NCI-H446 (cell line): ENCODE results near the gene MNX1.

Experiments used
- DNase-seq, 2 experiments: peaks; one replicate each; lab custom pipeline; 2025; lab: John Stamatoyannopoulos, UW

The MNX1 gene

DNA sequence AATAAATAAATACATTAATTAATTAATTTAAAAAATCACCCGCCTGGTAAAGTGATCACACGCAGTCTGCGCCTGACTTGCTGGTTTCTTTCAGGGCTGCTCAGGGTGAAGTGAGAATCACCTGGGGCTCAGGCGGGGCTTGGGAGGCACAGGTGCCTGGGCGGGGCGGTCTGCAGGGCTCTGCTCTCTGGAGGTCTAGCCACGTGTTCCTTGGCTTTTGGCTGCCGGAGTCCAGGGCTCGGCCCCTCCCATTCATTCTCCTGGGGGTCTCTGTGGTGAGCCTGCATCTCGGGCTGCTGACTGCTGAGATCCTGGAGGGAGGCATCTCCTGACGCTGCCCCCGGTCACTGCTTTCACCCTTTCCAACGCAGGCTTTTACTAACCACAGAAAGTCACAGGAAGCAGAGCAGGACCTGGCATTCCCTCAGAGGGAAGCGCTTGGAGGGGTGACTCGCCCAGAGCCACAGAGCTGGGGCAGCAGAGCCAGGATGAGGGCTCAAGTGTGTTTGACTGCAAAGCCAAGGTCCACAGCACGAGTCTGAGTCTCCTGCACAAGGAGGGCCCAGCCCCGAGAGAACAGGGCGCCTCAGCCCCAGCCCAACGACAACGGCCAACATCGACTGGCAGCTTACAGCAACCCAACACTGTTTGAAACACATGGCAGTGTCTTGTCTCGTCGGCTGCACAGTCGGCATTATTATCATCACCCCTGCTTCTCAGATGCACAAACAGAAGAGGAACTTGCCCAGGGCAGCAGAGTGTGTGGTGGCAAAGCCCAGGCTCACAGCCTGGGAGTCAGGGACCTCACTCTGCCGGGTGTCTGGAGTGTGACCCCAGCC is 22.4 kb upstream of the MNX1 start:
- DNase-seq: no peak

DNA sequence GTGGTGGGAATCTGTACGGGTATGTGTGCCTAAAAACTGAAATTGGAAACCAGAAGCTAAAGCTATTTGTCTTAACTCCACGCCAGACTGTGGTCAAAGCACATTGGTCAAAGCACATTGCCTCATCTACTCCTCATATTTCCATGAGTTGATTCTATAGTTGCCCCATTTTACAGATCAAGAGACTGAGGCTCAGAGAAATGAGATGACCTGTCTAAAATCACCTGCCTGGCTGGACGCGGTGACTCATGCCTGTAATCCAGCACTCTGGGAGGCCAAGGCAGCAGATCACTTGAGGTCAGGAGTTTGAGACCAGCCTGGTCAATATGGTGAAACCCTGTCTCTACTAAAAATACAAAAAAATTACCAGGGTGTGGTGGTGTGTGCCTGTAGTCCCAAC is 21.7 kb upstream of the MNX1 start:
- no peak for DNase-seq

DNA sequence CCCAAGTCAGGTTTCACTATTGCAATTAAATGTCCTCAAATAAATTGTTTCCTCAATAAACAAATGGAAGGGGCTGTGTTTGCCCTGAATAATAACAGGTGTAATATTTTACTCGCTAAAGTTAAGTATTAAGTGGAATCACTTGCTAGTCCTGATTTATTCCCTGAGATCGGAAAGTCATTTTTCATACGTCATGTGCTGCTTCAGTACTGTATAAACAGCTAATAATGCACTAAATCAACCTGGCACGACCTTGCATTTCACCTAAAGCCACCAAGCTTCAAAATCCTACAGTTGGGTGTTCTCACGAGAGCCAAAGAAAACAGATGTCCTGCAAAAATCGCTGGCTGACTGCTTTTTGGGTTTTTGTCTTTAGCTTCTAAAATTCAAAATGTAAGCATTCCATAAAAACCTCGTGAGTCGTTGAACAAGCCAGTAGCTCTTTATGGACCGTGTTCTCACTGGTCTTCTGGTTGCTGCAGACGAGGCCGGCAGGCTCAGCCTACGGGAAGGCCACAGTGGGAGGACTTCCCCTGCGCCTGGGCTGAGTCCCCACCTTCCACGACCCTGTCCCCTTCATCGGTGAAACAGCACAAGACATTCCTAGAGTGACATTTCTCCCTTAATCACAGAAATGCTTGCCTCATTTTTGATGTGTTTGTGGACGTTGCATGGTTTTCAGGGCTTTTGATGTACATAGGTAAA is 17.9 kb upstream of the MNX1 start:
- DNase-seq: no peak

DNA sequence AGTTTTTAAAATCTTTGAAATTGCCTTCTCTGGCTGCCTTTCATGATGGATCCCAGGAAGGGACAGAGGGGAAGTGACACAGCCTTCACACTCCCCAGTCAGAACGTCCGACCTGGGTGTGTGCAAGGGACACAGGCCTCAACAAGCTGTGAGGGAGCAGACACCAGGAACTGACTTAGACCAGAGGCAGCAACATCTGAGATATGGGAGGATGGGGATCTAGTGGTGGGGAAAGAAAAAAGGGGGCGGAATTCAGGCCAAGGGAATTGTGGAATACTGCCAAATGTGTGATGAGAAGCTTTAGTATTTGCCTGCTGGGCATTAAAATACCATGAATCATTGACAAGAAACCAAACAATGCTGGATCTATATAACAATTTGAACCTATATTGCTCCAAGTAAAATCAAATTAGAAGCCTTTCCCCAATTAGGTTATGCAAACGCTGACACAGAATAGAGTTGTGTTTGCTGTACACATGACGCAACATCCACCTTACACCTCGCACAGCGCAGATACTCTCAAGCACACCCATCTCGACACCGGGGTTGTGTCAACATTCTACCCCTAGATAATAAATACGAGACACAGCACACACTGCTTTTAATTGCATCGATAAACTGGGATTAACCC is 17.2 kb upstream of the MNX1 start:
- peak in 1 of 2 experiments; percentile 10 for DNase-seq

DNA sequence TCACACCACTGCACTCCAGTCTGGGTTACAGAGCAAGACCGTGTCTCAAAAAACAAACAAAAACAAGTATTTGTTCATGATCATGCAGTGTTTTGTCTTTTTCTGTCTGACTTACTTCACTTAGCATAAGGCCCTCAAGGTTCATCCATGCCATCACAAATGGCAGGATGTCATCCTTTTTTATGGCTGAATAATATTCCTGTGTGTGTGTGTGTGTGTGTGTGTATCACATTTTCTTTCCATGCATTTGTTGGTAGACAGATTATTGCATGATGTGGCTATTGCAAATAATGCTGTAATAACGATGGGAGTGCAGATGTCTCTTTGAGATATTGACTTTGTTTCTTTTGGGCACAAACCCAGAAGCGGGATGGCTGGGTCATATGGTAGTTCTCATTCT is 14.3 kb upstream of the MNX1 start:
- no peak for DNase-seq

DNA sequence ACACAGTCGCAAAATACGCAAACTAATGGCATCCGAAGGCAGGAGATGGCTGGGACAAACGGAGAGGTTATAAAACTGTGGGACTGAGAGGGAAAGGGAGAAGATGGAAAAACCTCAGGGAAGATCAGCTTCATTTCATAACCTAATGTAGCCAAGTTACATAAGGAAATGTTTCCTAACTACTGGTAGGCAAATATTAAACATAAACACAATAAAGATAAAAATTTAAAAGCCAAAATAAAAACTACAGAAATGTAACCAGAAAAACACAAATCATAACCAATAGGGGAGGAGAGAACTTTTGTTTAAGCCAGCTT is 13.1 kb upstream of the MNX1 start:
- DNase-seq: no peak

DNA sequence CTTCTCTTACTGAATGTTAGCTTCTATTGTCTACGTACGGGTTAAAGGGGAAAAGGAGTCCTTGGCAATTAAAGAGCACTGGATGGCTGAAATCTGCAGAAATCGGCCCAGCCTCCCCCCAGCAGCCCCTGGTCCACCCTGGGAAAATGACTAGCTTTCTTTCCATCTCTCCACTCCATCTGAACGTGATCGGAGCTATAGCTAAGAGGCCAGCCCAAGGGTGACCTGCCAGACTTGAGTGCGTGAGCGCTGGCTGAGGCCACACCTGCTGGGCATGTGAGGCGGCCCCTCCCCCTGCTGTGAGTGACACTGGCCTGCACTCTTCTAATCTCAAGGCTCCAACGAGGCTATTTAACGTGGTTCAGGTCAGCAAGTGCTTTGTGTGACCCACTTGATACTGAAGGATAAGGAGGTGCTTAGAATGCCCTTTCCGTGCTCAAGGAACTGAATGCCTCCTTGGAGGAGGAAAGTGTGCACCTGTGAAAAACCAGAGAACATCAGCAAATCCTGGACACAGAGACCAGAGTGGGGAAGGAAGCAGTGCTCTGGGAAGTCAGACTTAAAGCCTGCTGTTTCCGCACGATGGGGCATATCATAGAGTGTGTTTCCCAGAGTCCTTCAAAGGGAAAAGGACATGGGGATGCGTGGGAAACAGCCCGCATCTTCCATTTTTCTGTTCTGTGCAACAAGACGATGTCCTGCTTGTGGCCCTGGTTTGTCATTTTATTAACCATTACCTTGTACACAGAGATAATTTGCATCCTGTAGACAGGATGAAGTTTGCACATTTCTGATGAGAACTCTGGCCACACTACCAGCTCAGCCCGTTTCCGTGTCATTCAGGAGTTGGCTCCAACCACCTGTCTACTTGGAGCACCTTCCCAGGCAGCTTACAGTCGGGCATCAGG is 12.5 kb upstream of the MNX1 start:
- no peak for DNase-seq

DNA sequence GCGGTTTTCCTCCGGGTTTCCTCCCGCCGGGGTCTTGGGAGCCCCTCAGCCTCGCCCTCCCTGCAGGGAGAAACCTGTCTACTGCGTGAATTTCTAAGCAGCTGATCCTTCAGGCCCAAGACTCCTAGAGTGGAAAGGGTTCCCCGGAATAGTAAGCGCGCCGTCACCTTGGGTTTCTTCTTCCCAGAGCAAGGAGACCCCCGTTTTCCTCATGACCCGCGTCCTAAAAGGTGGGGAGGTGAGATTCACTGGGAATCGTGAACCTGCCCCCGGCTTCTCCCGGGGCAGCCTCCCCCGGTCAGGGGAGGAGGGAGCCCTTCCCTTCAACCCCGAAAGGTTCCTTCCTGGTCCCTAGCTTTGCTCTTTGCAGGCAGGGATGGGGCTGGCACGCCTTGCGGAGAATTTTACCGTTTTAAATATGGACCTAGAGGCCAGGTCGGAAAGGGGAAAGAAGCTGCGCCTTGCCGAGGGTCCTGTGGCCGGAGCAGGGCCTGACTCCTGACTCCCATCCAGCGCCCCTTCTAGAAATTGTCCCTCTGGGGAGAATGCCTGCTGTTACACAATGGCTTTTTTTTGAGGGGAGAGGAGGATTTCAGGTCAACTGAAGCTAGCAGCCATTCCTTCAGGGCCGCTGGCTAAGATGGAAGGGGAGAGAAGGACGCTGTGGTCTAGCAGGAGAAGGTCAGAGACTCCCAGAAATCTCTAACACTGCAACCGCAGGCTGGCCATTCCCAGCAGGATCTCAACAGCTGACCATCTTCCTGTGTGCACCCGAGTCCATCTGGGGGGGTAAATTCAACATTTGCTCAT is 11.6 kb upstream of the MNX1 start:
- DNase-seq: no peak

DNA sequence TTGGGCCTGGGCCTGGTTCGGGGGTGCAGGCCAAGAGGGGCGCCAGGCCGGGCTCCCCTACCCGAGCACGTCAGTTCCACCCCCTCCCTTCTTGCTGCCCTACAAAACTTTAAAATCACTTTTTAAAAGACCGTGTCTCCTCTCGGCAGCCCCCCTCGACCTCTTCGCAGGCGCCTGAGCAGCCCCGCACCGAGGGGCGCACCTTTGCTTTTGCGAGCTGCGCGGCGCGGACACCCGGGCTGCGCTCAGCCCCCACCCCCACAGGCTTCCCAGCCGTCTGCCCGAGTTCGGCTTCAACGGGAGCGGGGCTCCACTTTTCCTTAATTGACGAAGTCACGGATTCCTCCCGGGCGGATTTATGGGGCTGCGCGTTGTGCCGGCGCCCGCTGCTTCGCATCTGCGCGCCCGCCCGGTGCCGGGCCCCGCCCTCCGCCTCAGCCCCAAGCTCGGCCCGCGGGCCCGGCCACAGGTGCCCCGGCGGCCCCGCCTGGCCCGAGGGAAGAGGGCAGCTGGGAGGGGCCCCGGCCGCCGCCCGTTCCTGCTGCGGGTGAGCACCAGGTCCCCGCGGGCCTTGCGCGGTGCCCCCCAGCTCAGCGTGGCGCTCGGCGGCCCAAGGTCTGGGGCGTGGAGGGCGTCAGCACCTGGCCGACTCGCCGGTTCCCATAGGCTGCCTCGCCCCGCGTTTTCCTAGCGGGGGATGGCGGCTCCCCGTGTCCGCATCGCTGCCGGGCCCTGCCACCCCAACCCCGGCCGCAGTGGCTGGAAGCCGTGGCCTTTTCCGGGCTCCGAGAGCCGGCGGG is 10.8 kb upstream of the MNX1 start:
- DNase-seq: no peak

DNA sequence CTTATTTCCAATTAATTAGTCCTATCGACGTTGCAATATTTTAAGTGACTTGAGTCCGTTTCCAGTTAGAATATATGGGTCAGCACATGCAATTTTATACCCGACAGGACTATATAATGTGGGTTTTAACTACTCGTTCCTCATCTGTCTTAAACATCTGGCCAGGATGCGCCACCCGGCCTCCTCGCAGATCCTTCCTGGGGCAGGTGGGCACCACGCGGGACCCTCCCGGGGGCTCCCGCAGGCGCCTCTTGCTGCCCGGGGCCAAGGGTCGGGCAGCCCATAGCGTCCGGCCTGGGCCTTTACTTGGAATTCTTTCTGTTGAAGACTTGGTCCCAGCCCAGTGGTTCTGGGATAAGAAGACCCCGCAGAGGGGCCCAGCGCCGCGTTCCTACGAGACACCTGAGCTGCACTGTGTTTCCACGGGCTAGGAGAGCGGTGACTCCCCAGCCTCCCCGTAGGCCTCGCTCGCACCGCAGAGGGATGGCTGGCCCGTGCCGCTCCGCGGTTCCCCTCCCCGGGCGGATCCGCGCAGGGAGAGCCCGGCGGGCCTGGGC is 10.1 kb upstream of the MNX1 start:
- no peak for DNase-seq

DNA sequence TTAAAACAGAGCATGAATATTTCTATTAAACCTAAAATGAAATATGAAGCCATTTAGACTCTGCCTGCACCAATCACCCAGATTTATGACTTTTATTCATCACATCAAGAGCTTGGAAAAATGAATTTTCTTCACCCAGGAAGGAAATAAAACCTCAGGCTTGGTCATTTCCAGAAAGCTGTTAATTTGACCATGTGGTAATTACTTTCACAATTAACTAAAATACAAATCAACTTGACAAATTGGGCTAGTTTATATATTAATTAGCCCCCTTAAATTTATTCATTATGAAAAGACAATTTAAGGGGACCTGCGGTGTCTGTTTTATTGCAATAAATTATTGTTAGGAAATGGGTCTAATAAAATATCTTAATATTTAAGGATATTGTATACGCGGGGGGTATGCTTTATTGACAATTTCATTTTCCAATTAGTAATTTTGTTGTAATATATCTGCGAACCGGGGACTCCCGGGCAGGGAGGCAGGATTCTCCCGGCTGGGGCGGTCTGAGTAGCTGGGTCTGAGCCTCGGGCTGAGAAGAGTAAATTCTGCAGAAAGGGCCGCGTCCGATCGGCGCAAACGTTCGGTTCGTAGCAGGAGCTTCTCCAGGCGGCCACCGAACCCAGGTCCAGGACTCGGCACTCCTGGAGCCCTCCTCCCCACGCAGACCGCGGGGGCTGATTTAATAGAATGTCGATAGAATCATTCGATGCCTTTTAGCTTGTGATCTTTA is 9.4 kb upstream of the MNX1 start:
- no peak for DNase-seq

DNA sequence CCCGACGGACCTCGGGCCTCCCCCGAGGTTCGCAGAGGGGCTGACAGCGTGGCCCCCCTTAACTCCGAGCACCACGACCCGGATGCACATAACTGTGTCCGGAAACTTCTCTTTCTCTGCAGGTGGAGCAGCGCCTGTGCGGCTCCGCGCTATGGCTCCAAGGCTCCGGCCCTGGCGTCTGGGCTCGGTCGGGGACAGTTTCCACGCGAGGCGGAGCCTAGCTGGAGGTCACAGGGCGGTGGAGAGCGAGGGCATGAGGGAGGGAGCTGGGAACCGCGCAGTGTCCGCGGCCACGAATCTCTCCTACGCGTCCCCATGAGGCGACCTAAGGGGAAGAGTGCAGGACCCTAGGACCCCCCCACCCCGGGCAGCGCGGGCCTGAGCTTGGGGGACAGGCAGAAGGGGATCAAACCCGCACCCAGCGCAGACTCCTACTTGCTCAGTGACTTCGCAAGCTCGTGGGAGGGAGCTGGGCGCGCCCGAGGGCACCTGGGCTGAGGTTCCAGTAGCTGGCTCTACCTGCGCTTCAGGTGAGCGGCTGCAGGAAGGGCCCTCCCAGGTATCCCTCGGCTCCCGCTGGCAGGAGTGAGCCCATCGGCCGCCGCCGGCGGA is 8.6 kb upstream of the MNX1 start:
- DNase-seq: no peak

DNA sequence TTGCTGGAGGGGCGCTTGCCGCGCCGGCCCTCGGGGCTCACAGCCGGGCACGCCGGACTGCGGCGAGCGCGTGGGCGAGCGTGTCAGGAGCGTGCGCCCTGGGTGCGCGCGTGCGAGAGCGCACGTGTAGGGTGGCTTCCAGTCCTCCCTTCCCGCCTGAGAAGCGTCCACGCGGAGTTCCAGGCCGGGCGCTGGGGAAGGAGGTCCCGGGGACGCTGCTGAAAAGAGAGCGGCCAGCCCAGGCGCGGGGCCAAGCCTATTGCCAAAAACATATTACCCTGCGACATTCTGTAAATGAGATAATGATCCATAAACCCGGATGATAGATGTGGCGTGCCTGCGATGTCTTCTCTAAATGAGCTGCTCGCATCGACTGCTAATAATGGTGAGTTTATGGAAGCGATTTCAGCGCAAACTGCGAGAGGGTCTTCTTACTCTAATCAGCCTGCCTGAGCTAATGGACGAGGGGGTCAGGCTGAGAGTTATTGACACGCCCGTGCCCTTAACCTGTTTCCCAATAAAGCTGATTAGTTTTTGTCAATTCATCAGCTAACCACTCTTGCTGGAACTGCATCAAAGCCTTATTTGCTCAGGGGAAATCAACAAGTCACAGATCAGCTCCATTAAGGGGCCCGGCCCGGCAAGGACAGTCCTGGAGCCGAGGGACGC is 8.0 kb upstream of the MNX1 start:
- DNase-seq: no peak

DNA sequence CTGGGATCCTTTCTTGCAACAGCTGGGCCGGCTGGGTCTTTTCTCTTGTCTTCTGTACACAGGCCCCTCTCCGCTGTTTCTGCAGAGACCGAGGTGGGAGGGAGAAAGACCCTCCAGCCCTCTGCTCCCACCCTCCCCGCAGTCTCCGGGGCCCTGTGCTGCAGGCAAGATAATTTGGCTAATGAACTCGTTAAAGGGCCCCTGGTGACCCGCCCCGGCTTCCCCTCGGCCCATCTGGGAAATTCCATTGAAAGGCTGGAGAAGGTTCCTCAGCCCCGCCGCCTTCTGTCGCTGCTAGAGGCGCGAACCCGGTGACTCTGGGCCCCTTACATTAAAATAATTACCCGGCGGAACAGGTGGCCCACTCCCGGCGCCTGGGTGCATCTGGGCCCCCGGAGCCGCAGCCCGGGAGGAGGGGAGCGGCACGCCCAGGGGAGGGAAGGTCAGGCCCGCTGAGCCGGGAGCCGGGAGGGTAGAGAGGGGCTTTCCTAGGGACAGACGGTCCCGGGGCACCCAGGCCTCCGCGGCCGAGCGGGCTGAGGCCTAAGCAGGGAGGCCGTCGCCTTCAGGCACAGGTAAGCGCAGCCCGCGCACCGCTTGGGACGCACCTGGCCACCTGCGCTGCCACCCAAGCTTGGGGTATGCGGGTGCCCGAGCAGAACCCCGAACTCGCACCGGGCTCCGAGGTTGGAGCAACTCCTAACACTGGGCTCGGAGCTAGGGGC is 7.3 kb upstream of the MNX1 start:
- no peak for DNase-seq

DNA sequence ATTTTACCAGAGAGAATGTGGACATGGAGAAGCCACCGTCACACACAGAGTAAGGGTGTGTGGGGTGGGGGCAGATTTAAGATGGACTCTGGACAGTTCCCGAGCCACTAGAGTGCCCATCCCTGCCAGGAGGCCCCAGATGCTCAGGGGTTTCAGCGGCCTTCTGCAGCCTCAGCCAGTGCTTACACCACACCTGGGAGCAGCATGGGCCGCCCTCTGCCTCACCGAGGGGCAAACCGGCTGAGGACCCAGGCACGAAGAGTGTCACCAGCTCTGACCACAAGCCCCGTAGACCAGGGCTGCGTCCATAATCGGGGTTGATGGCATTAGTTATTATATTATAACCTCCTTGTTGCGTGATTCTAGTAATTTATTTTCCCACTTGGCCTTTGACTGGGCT is 6.7 kb upstream of the MNX1 start:
- no peak for DNase-seq

DNA sequence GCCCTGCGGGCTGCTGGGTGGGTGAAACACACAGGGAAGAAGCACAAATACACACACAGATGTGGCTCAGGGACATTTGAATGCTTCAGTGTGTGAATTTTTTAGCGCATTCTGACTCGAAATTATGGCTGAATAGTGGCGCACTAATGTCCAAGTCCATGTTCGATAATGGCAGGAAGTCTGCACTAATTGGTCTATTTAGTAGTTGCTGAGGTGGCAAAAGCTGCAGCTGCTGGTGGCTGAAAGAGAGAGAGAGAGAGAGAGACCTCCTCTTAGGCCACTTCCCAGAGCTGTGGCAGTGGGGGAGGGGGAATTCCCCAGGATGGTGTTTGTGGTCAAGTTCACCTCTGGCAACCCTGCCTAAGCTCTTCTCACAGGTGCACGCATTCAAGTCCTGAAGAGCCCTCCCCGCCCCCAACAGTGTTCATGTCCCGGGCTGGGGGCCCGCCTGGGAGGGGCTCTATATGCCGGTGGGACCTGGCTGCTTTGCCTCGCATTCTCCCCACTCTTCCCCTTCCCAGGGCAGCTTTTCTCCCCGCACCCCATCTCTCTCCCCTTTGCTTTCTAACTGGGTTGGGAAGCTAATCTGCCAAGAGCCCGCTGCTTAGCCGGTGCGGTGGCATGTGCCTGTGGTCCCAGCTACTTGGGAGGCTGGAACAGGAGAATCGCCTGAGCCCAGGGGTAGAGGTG is 6.0 kb upstream of the MNX1 start:
- no peak for DNase-seq

DNA sequence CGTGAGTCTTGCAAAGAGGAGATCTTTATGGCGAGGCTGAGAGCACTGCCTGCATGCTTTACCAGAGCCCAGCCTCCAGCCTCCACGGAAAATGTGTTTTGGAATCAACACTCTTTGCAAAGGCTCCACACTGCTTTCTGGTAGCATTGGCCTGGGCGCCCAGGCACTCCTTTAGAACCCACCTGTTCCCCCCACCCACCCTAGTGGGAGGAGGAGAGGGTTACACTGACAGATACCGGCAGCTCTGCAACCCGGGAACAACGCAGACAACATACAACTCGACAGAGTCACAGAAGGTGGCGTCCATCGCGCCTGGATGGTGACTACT is 5.5 kb upstream of the MNX1 start:
- DNase-seq: no peak
